ENCODE data around the gene PIRT. TPM values are rescaled to one million over a fixed set of nuclear protein-coding genes. Genes with fewer than 3 reads are reported as not detected.

PIRT gene
- total and polyA plus RNA-seq, 2 of the 8 experiments (the other 6 are each of a cell fraction or from before 2014, with no cell fraction given): 0.03 TPM; not detected in 1

DNA sequence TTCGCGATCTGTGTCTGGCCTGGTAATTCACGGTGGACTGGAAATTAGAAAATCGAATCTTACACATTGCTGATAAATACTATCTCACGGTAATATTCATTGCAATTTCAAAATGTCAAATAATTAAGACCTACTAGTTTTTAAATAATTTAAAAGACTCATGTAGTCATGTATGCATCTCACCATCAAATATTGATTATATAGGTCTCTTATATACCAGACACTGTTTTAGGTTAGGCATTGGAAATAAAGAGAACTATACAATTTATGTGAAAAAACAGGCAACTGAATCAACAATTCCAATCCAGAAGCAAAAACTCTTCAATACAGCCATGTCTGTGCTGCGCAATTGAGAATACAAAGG lies 7.5 kb upstream of the PIRT start (continued):
- no peak for TF ChIP-seq SUZ12 (IDR thresholded peaks at IDR 0.05; ENCODE audit: low read length)

All from H1 (cell line).